Retinal pigment epithelial cell (primary cell): ENCODE data around the gene VWA5B1.

ENCODE experiments used
- DNase-seq: peaks from one replicate; pipeline ENCODE4 v3.0.0-alpha.2; 2010; ENCODE audit warnings: low read depth
- H3K4me3 ChIP-seq: 2 replicates; pipeline ENCODE4 v1.5.1; 2011; ENCODE audit warnings: mild to moderate bottlenecking, low read length, control low read depth, moderate library complexity
- CTCF ChIP-seq: conservative IDR thresholded peaks from 2 replicates; pipeline ENCODE4 v1.5.1; 2011; ENCODE audit warnings: low read depth, low read length, control low read depth, inconsistent platforms

Gene VWA5B1

DNA sequence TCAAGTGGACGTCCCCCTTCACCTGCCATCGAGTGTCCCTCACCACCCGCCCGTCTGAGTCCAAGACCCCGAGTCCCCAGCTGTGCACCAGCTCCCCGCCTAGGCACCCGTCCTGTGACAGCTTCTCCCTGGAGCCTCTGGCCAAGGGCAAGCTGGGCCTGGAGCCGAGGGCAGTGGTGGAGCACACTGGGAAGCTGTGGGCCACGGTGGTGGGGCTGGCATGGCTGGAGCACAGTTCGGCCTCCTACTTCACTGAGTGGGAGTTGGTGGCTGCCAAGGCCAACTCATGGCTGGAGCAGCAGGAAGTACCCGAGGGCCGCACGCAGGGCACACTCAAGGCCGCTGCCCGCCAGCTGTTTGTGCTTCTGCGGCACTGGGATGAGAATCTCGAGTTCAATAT is 63.2 kb downstream of the VWA5B1 start:
- TF ChIP-seq CTCF, result no peak
- no peak for DNase-seq

GRCh38 chr1:20354610-20355009 is 63.9 kb downstream of the VWA5B1 start:
- DNase-seq, result no peak
- no peak overlapping the region for H3K4me3 ChIP-seq
- TF ChIP-seq CTCF, result no peak

More for the DNA sequence above, 63.2 kb downstream of the VWA5B1 start:
- no peak overlapping the region for H3K4me3 ChIP-seq

DNA sequence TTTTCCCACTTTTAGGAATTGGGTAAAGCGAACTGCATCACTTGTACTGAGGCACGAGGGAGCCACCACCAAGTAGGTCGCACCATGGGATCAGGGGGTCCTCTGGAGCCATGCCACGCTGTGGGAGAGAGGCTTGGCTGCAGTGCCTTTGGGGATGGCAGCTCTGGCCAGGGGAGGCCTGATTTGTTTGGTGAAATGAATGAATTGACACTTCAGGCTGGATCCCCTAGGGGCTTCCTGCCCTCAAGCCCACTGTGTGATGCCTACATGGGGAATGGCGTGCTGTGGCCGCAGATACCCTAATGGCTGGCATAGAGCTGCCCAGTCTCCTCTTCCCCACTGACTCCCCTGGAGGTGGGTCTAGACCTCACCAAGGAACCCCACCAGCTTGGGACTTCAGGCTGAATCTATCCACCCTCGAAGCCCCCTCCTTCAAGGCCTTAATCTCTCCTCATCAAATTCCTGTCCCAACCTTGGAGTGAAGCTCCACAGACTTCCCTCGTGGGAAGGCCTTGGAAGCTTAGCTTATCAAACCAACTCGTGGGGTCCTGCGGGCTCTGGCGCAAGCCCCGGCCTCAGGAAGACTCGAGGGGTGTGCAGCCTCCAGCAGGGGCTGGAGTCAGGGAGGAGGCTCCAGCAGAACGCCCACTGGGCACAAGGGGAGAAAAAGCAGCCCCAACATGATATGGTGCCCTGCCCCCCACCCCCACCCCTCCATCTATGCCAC is 64.6 kb downstream of the VWA5B1 start:
- no peak for DNase-seq
- no peak for TF ChIP-seq CTCF
- H3K4me3 ChIP-seq, result no peak overlapping the region

DNA sequence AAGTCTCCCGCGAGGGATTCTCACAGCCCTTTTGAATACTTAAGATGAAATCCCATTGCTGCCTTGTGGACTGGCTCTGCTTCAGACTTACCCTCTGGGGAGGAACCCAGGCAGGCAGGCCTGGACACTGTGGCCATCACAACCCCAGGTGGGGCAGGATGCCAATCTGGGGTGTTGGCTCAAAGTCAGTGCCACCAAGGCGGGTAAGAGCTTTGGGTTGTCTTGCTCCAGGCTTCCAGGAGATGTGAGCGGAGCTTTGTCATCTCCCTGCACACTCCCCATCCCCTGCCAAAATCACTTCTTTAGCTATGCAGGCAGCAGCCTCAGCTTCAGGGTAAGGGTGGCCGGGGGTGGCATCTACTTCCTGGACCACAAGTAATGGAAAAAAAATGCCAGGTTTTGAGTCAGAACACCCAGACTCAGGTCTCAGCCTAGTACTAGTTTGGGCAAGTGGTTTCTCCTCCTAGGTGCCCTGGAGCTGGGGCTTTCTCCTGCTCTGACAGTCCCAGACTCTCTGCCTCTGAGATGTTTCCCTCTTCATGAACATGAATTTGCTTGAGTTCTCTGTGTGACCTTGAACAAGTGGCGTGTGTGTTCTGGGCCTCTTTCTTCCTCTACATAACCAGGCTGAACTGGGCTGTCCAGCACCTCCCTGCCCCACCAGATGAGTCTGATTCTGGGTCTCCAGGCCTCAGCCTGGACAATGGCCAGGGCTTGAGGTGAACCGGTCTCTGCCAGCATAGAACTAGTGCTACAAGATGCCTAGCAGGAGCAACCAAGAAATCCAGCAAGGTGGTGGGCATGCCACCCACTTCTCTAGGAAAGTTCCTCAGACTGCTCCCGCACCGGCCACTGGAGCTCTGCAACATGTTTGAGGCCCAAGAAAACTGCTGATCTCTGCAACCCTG is 65.4 kb downstream of the VWA5B1 start:
- DNase-seq, result no peak
- no peak overlapping the region for H3K4me3 ChIP-seq
- TF ChIP-seq CTCF, result no peak

DNA sequence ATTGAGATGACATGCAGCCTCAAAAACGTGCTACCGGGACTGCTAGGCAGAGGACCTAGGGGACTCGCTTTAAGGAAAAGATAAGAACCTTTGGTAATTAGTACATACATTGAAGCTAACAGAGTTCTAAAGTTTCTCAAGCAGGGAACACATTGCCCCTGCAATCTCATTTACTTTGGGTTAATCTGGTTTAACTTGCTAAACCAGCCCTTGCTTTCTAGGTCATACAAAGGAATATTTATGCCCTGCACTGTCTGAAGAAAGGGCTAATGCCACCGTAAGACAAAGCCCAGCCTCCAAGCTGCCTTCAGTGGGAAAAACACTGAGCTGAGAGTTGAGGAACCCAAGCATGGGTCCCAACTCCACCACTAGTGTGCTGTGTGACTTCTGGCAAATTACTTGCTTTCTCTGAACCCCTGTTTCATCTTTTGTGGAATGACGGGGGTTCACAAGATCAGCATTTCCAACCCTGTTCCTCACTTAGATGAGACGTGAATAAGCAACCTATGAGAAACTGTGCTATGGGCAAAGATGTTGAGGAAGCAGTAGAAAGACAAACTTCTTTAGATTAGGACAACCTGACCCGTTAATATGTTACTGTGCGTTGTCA is 66.3 kb downstream of the VWA5B1 start:
- no peak for TF ChIP-seq CTCF
- DNase-seq, result no peak
- no peak overlapping the region for H3K4me3 ChIP-seq

GRCh38 chr1:20357796-20358195 is 67.1 kb downstream of the VWA5B1 start:
- no peak for TF ChIP-seq CTCF
- no peak overlapping the region for H3K4me3 ChIP-seq
- no peak for DNase-seq
